ENCODE measurements around the gene TMEM213. TPM values are rescaled to one million over a fixed set of nuclear protein-coding genes. Genes with fewer than 3 reads are reported as not detected.

The TMEM213 gene
- total RNA-seq, 1 experiment from 2014 or later = 11.3 TPM

- no TSS peak for BruUV-seq (replicated peaks)
- no peaks in the 10 kb centered on the region for H3K4me1 Mint-ChIP-seq (ENCODE audit: low read depth, unreplicated experiment)
- no peaks in the 10 kb centered on the region for H3K9me3 Mint-ChIP-seq (ENCODE audit: low read depth, unreplicated experiment)
- H3K4me3 Mint-ChIP-seq (ENCODE audit: low read depth, unreplicated experiment) = no peak overlapping the region
- CTCF ChIA-PET = no interaction called here
- no peak for DNase-seq
- H3K36me3 Mint-ChIP-seq (ENCODE audit: insufficient read depth, unreplicated experiment) = no peaks in the 10 kb centered on the region
- no peak for TF ChIP-seq CTCF (IDR thresholded peaks at IDR 0.05; ENCODE audit: unreplicated experiment)
- H3K27me3 Mint-ChIP-seq (ENCODE audit: unreplicated experiment) = no peaks in the 10 kb centered on the region
- intact Hi-C loops (cut with micrococcal nuclease; ENCODE audit: unreplicated experiment) = no loop called here
- no peak overlapping the region for H3K27ac Mint-ChIP-seq (ENCODE audit: unreplicated experiment)
Measured at GRCh38 chr7:138816650-138817049, 18.9 kb downstream of the TMEM213 start.

- H3K9me3 Mint-ChIP-seq (ENCODE audit: low read depth, unreplicated experiment) = no peaks in the 10 kb centered on the region
- intact Hi-C loops (cut with micrococcal nuclease; ENCODE audit: unreplicated experiment) = no loop called here
- BruUV-seq (replicated peaks) = no TSS peak
- no peak overlapping the region for H3K4me3 Mint-ChIP-seq (ENCODE audit: low read depth, unreplicated experiment)
- no peaks in the 10 kb centered on the region for H3K36me3 Mint-ChIP-seq (ENCODE audit: insufficient read depth, unreplicated experiment)
- DNase-seq = no peak
- no peaks in the 10 kb centered on the region for H3K4me1 Mint-ChIP-seq (ENCODE audit: low read depth, unreplicated experiment)
- no peak overlapping the region for H3K27ac Mint-ChIP-seq (ENCODE audit: unreplicated experiment)
- TF ChIP-seq CTCF (IDR thresholded peaks at IDR 0.05; ENCODE audit: unreplicated experiment) = no peak
- no peaks in the 10 kb centered on the region for H3K27me3 Mint-ChIP-seq (ENCODE audit: unreplicated experiment)
- CTCF ChIA-PET = interaction anchor here (0.7 kb wide), 1 partner anchor 116 kb away, joined by 3 read pairs; no protein-coding TSS in a partner anchor
Measured at GRCh38 chr7:138819625-138820024, 21.8 kb downstream of the TMEM213 start.

- H3K27me3 Mint-ChIP-seq (ENCODE audit: unreplicated experiment) = no peaks in the 10 kb centered on the region
- no peaks in the 10 kb centered on the region for H3K9me3 Mint-ChIP-seq (ENCODE audit: low read depth, unreplicated experiment)
- H3K27ac Mint-ChIP-seq (ENCODE audit: unreplicated experiment) = no peak overlapping the region
- no peaks in the 10 kb centered on the region for H3K4me1 Mint-ChIP-seq (ENCODE audit: low read depth, unreplicated experiment)
- H3K36me3 Mint-ChIP-seq (ENCODE audit: insufficient read depth, unreplicated experiment) = no peaks in the 10 kb centered on the region
- no peak overlapping the region for H3K4me3 Mint-ChIP-seq (ENCODE audit: low read depth, unreplicated experiment)
- no TSS peak for BruUV-seq (replicated peaks)
- CTCF ChIA-PET = interaction anchor here (0.5 kb wide), 1 partner anchor 24 kb away, joined by 4 read pairs; the partner anchor contains the start of genes ATP6V0A4 and TMEM213
- TF ChIP-seq CTCF (IDR thresholded peaks at IDR 0.05; ENCODE audit: unreplicated experiment) = no peak
- DNase-seq = no peak
- intact Hi-C loops (cut with micrococcal nuclease; ENCODE audit: unreplicated experiment) = no loop called here
Measured at GRCh38 chr7:138821912-138822311, 24.1 kb downstream of the TMEM213 start.

- DNase-seq = no peak
- intact Hi-C loops (cut with micrococcal nuclease; ENCODE audit: unreplicated experiment) = no loop called here
- Mint-ChIP-seq H3K36me3 (ENCODE audit: insufficient read depth, unreplicated experiment) (no peaks in the 10 kb centered on the region), H3K4me3 (ENCODE audit: low read depth, unreplicated experiment) (no peak overlapping the region), H3K27ac (ENCODE audit: unreplicated experiment) (no peak overlapping the region), H3K9me3 (ENCODE audit: low read depth, unreplicated experiment) (no peaks in the 10 kb centered on the region), H3K27me3 (ENCODE audit: unreplicated experiment) (no peaks in the 10 kb centered on the region), H3K4me1 (ENCODE audit: low read depth, unreplicated experiment) (peaks cover 10% of the 10 kb centered on the region)
- no TSS peak for BruUV-seq (replicated peaks)
- CTCF ChIA-PET = interaction anchor here (0.6 kb wide), 1 partner anchor 734 kb away, joined by 3 read pairs; no protein-coding TSS in a partner anchor
- no peak for TF ChIP-seq CTCF (IDR thresholded peaks at IDR 0.05; ENCODE audit: unreplicated experiment)
Measured at GRCh38 chr7:138822867-138823535, 25.2 kb downstream of the TMEM213 start.

Measured in Calu3 (cell line).